IPS-NIHi7 (cell line): ENCODE measurements around the gene DMD.
A peak's percentile ranks its signal among the peaks of the same experiment; 100 is the strongest.

ENCODE experiments used
- DNase-seq: peaks from one replicate; pipeline ENCODE4 v3.0.0; 2012; ENCODE audit warnings: mixed read lengths; ENCODE audit errors: extremely low spot score

The DMD gene

DNA sequence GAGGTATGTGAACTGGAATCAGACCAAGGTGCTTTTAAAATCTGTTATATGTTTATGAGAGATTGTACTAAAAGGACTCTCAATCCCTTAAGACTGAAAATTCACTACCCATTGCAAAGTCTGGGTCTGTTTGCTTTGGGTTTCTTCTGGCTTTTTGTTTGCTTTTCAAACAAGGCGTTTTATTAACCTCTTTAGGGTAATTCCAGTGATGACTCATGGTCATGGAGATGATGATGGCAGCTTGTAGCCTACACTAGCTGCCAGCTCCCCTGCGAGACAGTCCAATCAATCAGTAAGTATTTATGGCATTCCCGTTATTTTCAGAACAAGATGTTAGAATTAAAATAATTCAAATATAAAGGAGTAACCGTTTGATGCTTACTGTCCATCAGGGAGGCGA, 1495.7 kb downstream of the DMD start:
- DNase-seq: no peak

GRCh38 chrX:31714797-31715196, 1496.6 kb downstream of the DMD start:
- no peak for DNase-seq

GRCh38 chrX:31713120-31713519, 1498.2 kb downstream of the DMD start:
- no peak for DNase-seq

GRCh38 chrX:31711166-31711565, 1500.2 kb downstream of the DMD start:
- DNase-seq: no peak

DNA sequence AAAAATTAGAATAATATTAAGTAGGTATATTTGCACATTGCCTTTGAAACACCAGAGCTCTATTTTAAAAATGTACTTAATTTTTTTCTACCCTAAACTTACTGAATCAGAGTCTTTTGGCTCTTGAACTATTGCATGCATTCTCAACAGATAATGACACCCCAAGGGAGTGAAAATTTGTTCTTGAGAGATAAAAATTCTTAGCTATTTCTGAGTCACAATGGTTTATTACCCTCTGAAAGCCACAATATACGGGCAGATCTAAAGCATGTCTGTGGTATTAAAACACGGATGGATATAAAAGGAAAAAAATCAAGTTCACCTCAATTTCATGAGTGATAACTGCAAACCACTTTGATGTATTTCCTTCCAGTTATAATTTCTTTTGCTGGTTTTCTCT, 1503.2 kb downstream of the DMD start:
- DNase-seq: no peak

DNA sequence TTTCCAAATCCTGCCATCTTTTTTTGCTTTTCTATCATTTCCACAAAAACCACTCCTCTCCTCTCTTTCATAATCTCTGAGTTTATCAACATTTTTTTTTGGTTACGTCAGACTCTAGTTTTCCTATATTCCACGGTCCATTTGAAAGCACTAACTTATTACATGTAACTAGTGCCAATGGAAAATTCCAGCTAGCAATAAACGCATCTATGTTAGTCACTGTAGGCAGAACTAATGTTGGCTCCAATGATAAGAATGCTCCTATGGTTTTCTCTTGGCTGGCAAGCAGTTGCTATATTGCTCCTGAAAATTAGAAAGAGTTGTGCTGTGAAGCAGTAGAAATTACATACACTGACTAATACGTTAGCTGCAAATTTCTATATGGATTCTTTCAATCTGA, 1504.9 kb downstream of the DMD start:
- DNase-seq: no peak

GRCh38 chrX:31705816-31706215, 1505.5 kb downstream of the DMD start:
- DNase-seq: no peak

GRCh38 chrX:31704938-31705337, 1506.4 kb downstream of the DMD start:
- no peak for DNase-seq

GRCh38 chrX:31702222-31702621, 1509.1 kb downstream of the DMD start:
- DNase-seq: no peak

GRCh38 chrX:31697294-31697916, 1513.9 kb downstream of the DMD start:
- DNase-seq: no peak

DNA sequence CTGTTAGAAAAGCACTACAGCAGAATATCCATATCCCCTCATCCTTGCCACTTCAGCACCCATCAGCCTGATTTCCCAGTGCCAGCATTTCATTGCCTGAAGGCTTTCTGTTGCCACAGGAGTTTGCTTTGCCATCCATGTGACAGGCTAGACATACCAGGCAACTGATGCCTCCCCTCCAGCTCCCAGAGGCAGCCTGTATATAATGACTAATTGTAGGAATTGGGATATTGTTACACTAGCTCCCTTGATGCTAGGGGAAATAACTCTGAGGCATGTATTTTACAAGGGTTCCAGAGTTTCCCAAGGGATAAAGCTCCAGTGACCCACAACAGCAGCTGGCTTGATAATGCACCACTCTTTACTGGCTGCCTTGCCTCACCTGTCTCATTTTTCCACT, 1531.5 kb downstream of the DMD start:
- no peak for DNase-seq

- no peak for DNase-seq
Observed at GRCh38 chrX:31670245-31670644, 1541.1 kb downstream of the DMD start.

DNA sequence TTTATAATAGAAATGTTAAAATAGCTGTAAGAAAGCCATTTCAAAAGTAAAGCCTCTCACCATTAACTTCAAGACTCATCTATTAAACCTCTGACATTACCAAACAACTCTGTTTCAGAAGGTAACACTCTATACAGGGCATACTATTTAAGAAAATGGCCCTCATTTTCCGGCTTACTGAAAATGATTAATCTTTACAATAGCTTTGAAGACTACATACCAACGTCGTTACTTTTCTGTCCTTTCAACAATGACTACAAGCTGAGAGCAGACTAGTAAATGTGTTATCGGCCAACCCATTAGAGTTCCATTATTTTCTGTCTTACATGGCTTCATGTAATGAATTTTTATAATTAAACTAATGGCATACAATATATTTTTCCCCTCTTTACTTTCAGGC, 1545.9 kb downstream of the DMD start:
- DNase-seq: no peak

GRCh38 chrX:31663172-31663571, 1548.2 kb downstream of the DMD start:
- no peak for DNase-seq

- DNase-seq: no peak
Observed at GRCh38 chrX:31661280-31661810, 1550.0 kb downstream of the DMD start.

- peak; percentile 19 for DNase-seq
Observed at GRCh38 chrX:31658360-31658759, 1553.0 kb downstream of the DMD start.

- DNase-seq: no peak
Observed at GRCh38 chrX:31656013-31656412, 1555.3 kb downstream of the DMD start.

DNA sequence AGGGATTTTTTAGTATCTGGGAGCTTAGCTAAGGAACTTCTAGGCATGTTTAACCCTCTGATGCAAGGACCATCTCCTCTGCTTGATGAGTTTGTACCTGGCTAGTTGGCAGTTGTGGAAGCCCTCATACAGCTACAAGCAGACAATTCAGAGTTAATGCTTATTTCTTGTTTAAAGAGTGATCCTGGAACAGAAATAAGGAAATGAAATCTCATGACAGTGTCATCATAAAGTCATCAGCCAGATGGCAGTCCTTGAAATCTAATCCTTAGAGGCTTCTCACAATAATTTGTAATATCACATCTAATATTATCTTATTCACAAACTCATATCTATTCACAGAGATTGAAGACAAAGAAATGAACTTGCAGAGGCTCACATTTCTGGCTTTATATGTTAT, 1557.9 kb downstream of the DMD start:
- no peak for DNase-seq

DNA sequence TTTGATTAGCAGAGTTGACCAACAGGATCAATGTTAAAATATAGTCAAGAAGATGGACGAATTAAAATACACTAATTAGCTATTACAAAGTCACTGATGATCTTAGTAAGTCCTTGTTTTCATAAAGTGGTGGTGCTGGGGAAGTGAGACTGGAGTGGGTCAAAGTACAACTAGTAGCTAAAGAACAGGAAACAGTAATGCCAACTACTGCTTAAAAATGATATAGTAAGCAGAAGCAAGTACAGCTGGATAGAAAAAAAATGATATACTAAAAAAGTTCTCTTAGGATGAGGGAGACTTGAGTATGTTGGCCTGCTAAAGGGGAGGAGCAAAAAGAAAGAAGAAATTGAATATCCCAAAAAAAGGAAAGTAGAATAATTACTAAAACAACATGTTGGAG, 1558.7 kb downstream of the DMD start:
- DNase-seq: no peak

GRCh38 chrX:31649201-31649600, 1562.1 kb downstream of the DMD start:
- DNase-seq: no peak

- DNase-seq: no peak
Observed at GRCh38 chrX:31633349-31633748, 1578.0 kb downstream of the DMD start.

DNA sequence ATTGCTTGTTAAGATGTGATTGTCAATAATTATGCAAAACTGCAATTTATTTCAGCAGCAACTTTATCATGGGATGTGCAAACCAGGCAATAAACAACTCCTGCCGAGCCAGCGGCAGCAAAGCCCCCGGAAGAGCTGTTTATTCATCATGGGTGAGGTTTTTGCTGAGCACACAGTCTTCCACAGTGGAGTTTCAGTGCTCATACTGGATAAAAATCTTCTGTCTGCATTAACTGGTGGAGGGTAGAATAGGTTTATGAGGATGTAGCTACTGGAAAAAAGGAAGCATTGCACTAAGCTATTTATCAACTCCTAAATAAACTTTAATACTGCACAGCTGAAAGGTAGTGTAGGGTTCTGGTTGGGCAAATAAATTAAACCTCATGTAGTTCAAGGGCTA, 1582.2 kb downstream of the DMD start:
- no peak for DNase-seq

- no peak for DNase-seq
Observed at GRCh38 chrX:31609130-31609529, 1602.2 kb downstream of the DMD start.

DNA sequence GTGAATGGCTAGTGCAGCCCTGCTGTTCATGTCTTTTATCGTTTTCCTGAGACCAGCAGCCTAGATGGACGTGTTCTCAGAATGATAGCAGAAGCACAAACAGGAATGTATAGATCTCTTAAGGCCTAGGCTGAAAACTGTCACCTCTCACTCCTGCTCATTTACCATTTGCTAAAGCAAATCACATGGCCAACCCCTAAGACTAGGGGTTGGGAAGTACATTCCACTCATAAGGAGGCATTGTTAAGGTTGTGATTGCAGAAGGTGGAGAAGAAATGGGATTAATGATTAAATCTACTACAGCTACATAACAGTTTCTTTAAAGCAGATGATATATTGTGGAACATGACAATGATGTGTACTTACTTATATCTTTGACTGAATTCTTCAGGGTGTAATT, 1602.7 kb downstream of the DMD start:
- DNase-seq: peak; percentile 10
